OCI-LY3 (cell line): Measurements from ENCODE around the gene CTRL.

Experiments used
- H2AFZ ChIP-seq: fragments of 200-600, 300-600 bp; shearing (Covaris generic); 2 replicates; pipeline ENCODE4 v1.6.0; 2014; ENCODE audit warnings: antibody characterized with exemption, low read depth, low read length
- H3K27ac ChIP-seq: fragments of 200-600, 300-600 bp; sonication (generic); 2 replicates; pipeline ENCODE4 v1.5.1; 2014; ENCODE audit warnings: mild to moderate bottlenecking, low read length, moderate library complexity, mixed read lengths
- H3K27me3 ChIP-seq: fragments of 200-600, 300-600 bp; sonication (generic); 2 replicates; pipeline ENCODE4 v1.6.1; 2014; ENCODE audit warnings: low read depth, low read length, mixed read lengths
- H3K36me3 ChIP-seq: fragments of 200-600, 300-600 bp; sonication (generic); replicated peaks from 2 replicates; pipeline ENCODE3; 2014; ENCODE audit warnings: low read depth, low read length, mixed read lengths
- H3K4me1 ChIP-seq: fragments of 300-600, 200-600 bp; sonication (generic); 2 replicates; pipeline ENCODE4 v1.6.1; 2014; ENCODE audit warnings: low read length, mixed read lengths
- H3K4me2 ChIP-seq: fragments of 200-600, 300-600 bp; sonication (generic); 2 replicates; pipeline ENCODE4 v1.6.1; 2014; ENCODE audit warnings: low read length, mixed read lengths
- H3K4me3 ChIP-seq: fragments of 300-600, 200-600 bp; sonication (generic); 2 replicates; pipeline ENCODE4 v1.5.1; 2014; ENCODE audit warnings: antibody characterized with exemption, mild to moderate bottlenecking, low read length, moderate library complexity
- H3K79me2 ChIP-seq: fragments of 300-600, 200-600 bp; shearing (Covaris generic); 2 replicates; pipeline ENCODE4 v1.6.1; 2014; ENCODE audit warnings: mild to moderate bottlenecking, low read length, mixed read lengths
- H3K9ac ChIP-seq: fragments of 300-600, 200-600 bp; shearing (Covaris generic); 2 replicates; pipeline ENCODE4 v1.6.0; 2014; ENCODE audit warnings: mild to moderate bottlenecking, low read length, moderate library complexity
- H3K9me3 ChIP-seq: fragments of 200-600, 300-600 bp; shearing (Covaris generic); 2 replicates; pipeline ENCODE4 v1.6.1; 2014; ENCODE audit warnings: low read length, mixed read lengths; ENCODE audit not compliant: insufficient read depth
- H4K20me1 ChIP-seq: fragments of 200-600, 300-600 bp; sonication (generic); 2 replicates; pipeline ENCODE4 v1.6.1; 2016; ENCODE audit warnings: low read length, mixed read lengths; ENCODE audit not compliant: insufficient read depth
- CTCF ChIP-seq: fragments of 200-600, 300-600 bp; sonication (generic); IDR thresholded peaks from 2 replicates; pipeline ENCODE4 v1.5.1; 2014; ENCODE audit warnings: antibody characterized with exemption, low read length, low read depth
- EZH2phosphoT487 ChIP-seq: fragments of 200-600 bp; shearing (Covaris generic); IDR thresholded peaks from 2 replicates; pipeline ENCODE4 v1.6.1; 2018; ENCODE audit warnings: antibody characterized with exemption, mixed run types, low read depth

The CTRL gene

GRCh38 chr16:67885976-67886375 lies 45.7 kb downstream of the CTRL start:
- no peak overlapping the region for H3K4me3 ChIP-seq

GRCh38 chr16:67885545-67885944 lies 46.1 kb downstream of the CTRL start:
- TF ChIP-seq CTCF (no peak), EZH2phosphoT487 (no peak)
- no peaks in the 10 kb centered on the region for H4K20me1 ChIP-seq
- no peaks in the 10 kb centered on the region for H3K27me3 ChIP-seq
- H3K4me3 ChIP-seq: no peak overlapping the region
- H3K4me1 ChIP-seq: no peaks in the 10 kb centered on the region
- H2AFZ ChIP-seq: no peak overlapping the region
- H3K9me3 ChIP-seq: no peaks in the 10 kb centered on the region
- no peak overlapping the region for H3K9ac ChIP-seq
- peaks cover 28% of the 10 kb centered on the region for H3K36me3 ChIP-seq
- no peaks in the 10 kb centered on the region for H3K79me2 ChIP-seq
- H3K27ac ChIP-seq: no peak overlapping the region
- no peak overlapping the region for H3K4me2 ChIP-seq

More at GRCh38 chr16:67885976-67886375, 45.7 kb downstream of the CTRL start:
- TF ChIP-seq CTCF (no peak), EZH2phosphoT487 (no peak)
- Histone ChIP-seq H3K4me1 (no peaks in the 10 kb centered on the region), H3K9ac (no peak overlapping the region), H3K36me3 (peaks cover 24% of the 10 kb centered on the region), H4K20me1 (no peaks in the 10 kb centered on the region), H3K27me3 (no peaks in the 10 kb centered on the region), H3K4me2 (no peak overlapping the region), H2AFZ (no peak overlapping the region), H3K79me2 (no peaks in the 10 kb centered on the region), H3K27ac (no peak overlapping the region), H3K9me3 (no peaks in the 10 kb centered on the region)

GRCh38 chr16:67884684-67885083 lies 47.0 kb downstream of the CTRL start, which contains the start of gene NRN1L:
TSS of gene NRN1L (plus strand) at chr16:67884885. CDS start at chr16:67884904, 19 bp downstream.
- H3K79me2 ChIP-seq: no peaks in the 10 kb centered on the region
- H2AFZ ChIP-seq: no peak within 1 kb of the TSS
- no peaks in the 10 kb centered on the region for H3K27me3 ChIP-seq
- no peak within 1 kb of the TSS for H3K9ac ChIP-seq
- no peaks in the 10 kb centered on the region for H4K20me1 ChIP-seq
- no peaks in the 10 kb centered on the region for H3K4me1 ChIP-seq
- peaks cover 34% of the 10 kb centered on the region for H3K36me3 ChIP-seq
- TF ChIP-seq EZH2phosphoT487 (no peak), CTCF (no peak)
- H3K9me3 ChIP-seq: no peaks in the 10 kb centered on the region
- H3K27ac ChIP-seq: no peak within 1 kb of the TSS
- H3K4me3 ChIP-seq: no peak within 1 kb of the TSS
- no peak within 1 kb of the TSS for H3K4me2 ChIP-seq

GRCh38 chr16:67883872-67884261 lies 47.8 kb downstream of the CTRL start:
- Histone ChIP-seq H3K27ac (no peak overlapping the region), H3K4me1 (no peaks in the 10 kb centered on the region)

More at GRCh38 chr16:67883872-67884261, 47.8 kb downstream of the CTRL start:
- H3K27me3 ChIP-seq: no peaks in the 10 kb centered on the region
- H2AFZ ChIP-seq: no peak overlapping the region
- no peaks in the 10 kb centered on the region for H3K9me3 ChIP-seq
- TF ChIP-seq CTCF (peak; percentile 90), EZH2phosphoT487 (no peak)
- H3K79me2 ChIP-seq: no peaks in the 10 kb centered on the region
- H3K4me3 ChIP-seq: no peak overlapping the region
- H3K9ac ChIP-seq: no peak overlapping the region
- H3K36me3 ChIP-seq: peaks cover 41% of the 10 kb centered on the region
- no peaks in the 10 kb centered on the region for H4K20me1 ChIP-seq
- no peak overlapping the region for H3K4me2 ChIP-seq
